Tibial nerve (tissue), 4 donors: ENCODE results near the gene FOSL2. TPM values are rescaled to one million over a fixed set of nuclear protein-coding genes. Genes with fewer than 3 reads are reported as not detected.

ENCODE experiments used
- DNase-seq, 2 donors: peaks; one replicate each; pipeline ENCODE4 v3.0.0-alpha.2; 2019; ENCODE audit warnings: low spot score in 2 of 2
- H3K27ac ChIP-seq, 4 donors: fragments of 200-600 bp; sonication (generic) in 3 of 4; one replicate each; pipeline ENCODE4 v1.5.1; 2017 to 2019; ENCODE audit warnings: mild to moderate bottlenecking in 1 of 4
- H3K27me3 ChIP-seq, 2 donors: fragments of 200-600 bp; sonication (generic) in 1 of 2; one replicate each; pipeline versions ENCODE4 v1.5.1 to v1.6.0; 2017 to 2019
- H3K36me3 ChIP-seq, 3 donors: fragments of 200-600 bp; sonication (generic); one replicate each; pipeline ENCODE4 v1.5.1; 2018 to 2019
- H3K4me1 ChIP-seq, 4 donors: fragments of 200-600 bp; sonication (generic) in 3 of 4; one replicate each; pipeline ENCODE4 v1.5.1; 2017 to 2019
- H3K4me3 ChIP-seq, 4 donors: fragments of 200-600 bp; sonication (generic) in 3 of 4; one replicate each; pipeline ENCODE4 v1.5.1; 2017 to 2019; ENCODE audit warnings: mild to moderate bottlenecking in 1 of 4, moderate library complexity in 1 of 4
- H3K9me3 ChIP-seq, 4 donors: fragments of 200-600 bp; sonication (generic) in 3 of 4; one replicate each; pipeline ENCODE4 v1.5.1; 2017 to 2019
- CTCF ChIP-seq, 5 experiments: fragments of 200-600 bp in 3 of 5; fragments of 450-650 bp in 2 of 5; sonication (generic) in 3 of 5; IDR thresholded peaks; one replicate each; pipeline ENCODE4 v1.5.1; 2016 to 2019; ENCODE audit warnings: antibody characterized with exemption in 5 of 5, mild to moderate bottlenecking in 3 of 5, moderate library complexity in 2 of 5
- EP300 ChIP-seq, 2 donors: sonication (generic); formaldehyde crosslinking; IDR thresholded peaks; one replicate each; pipeline ENCODE4 v1.6.1; 2017; ENCODE audit warnings: antibody characterized with exemption in 2 of 2, mild to moderate bottlenecking in 1 of 2
- POLR2A ChIP-seq, 2 donors: fragments of 450-650 bp; IDR thresholded peaks; one replicate each; pipeline ENCODE4 v1.6.1; 2017; ENCODE audit warnings: antibody characterized with exemption in 2 of 2, mild to moderate bottlenecking in 2 of 2, moderate library complexity in 2 of 2
- WGBS, 2 donors: methylation state at CpG; one replicate each; pipeline ENCODE4 v1.1.5; 2018; 5-methylcytosine and 5-hydroxymethylcytosine counted together
- total RNA-seq, 4 donors: library from RNA; depleted of rRNA; stranded (reverse); fragments of >200 nt; gene quantifications; one replicate each; pipeline ENCODE4 v1.1.0, GENCODE V29; 2016

FOSL2 gene
- total RNA-seq, 4 donors from 2014 or later, result 141 to 207 (median 190) TPM

GRCh38 chr2:28399956-28400355 is 7.3 kb downstream of the FOSL2 start:
- peaks cover 0 to 37% (median 10%) of the 10 kb centered on the region in 3 donors for H3K36me3 ChIP-seq
- no peak for DNase-seq
- no peaks in the 10 kb centered on the region for H3K9me3 ChIP-seq
- no peak overlapping the region for H3K4me3 ChIP-seq
- WGBS, 2 donors, result 42 to 43% methylated on average over 6 of the region's 6 CpGs
- peak overlapping the region in 3 of 4 donors; percentile 99 to 100 (median 99) for H3K27ac ChIP-seq
- no peaks in the 10 kb centered on the region for H3K27me3 ChIP-seq
- H3K4me1 ChIP-seq, result peaks cover 0 to 81% (median 59%) of the 10 kb centered on the region in 4 donors
- TF ChIP-seq POLR2A (IDR thresholded peaks at IDR 0.05) (no peak), EP300 (IDR thresholded peaks at IDR 0.05) (no peak), CTCF (IDR thresholded peaks at IDR 0.05) (no peak)

GRCh38 chr2:28400419-28400818 is 7.8 kb downstream of the FOSL2 start:
- no peaks in the 10 kb centered on the region for H3K9me3 ChIP-seq
- H3K4me1 ChIP-seq, result peaks cover 0 to 86% (median 59%) of the 10 kb centered on the region in 4 donors
- no peak overlapping the region for H3K4me3 ChIP-seq
- H3K27me3 ChIP-seq, result no peaks in the 10 kb centered on the region
- TF ChIP-seq EP300 (IDR thresholded peaks at IDR 0.05) (no peak), CTCF (IDR thresholded peaks at IDR 0.05) (no peak), POLR2A (IDR thresholded peaks at IDR 0.05) (no peak)
- H3K27ac ChIP-seq, result peak overlapping the region in 2 of 4 donors; percentile 99
- peaks cover 0 to 42% (median 11%) of the 10 kb centered on the region in 3 donors for H3K36me3 ChIP-seq
- no peak for DNase-seq
- WGBS, 2 donors, result 43 to 53% methylated on average over 8 of the region's 8 CpGs

GRCh38 chr2:28400921-28401320 is 8.3 kb downstream of the FOSL2 start:
- Histone ChIP-seq H3K4me1 (peaks cover 0 to 90% (median 59%) of the 10 kb centered on the region in 4 donors), H3K27ac (peak overlapping the region in 2 of 4 donors; percentile 1 to 99), H3K4me3 (no peak overlapping the region), H3K27me3 (no peaks in the 10 kb centered on the region), H3K9me3 (no peaks in the 10 kb centered on the region), H3K36me3 (peaks cover 0 to 47% (median 11%) of the 10 kb centered on the region in 3 donors)
- WGBS, 2 donors, result 93 to 96% methylated on average over 1 of the region's 1 CpG
- DNase-seq, result no peak
- TF ChIP-seq CTCF (IDR thresholded peaks at IDR 0.05), result no peak
- no peak for TF ChIP-seq POLR2A (IDR thresholded peaks at IDR 0.05)
- no peak for TF ChIP-seq EP300 (IDR thresholded peaks at IDR 0.05)

GRCh38 chr2:28401411-28401810 is 8.8 kb downstream of the FOSL2 start:
- H3K27ac ChIP-seq, result peak overlapping the region in 1 of 4 donors; percentile 99
- no peaks in the 10 kb centered on the region for H3K9me3 ChIP-seq
- no peak overlapping the region for H3K4me3 ChIP-seq
- no peak for DNase-seq
- no peaks in the 10 kb centered on the region for H3K27me3 ChIP-seq
- no peak for TF ChIP-seq CTCF (IDR thresholded peaks at IDR 0.05)
- peak in 1 of 2 donors; percentile 10 for TF ChIP-seq EP300 (IDR thresholded peaks at IDR 0.05)
- H3K36me3 ChIP-seq, result peaks cover 0 to 52% (median 11%) of the 10 kb centered on the region in 3 donors
- 60 to 64% methylated on average over 4 of the region's 4 CpGs for WGBS, 2 donors
- H3K4me1 ChIP-seq, result peaks cover 0 to 94% (median 61%) of the 10 kb centered on the region in 4 donors

- WGBS, 2 donors, result 86 to 87% methylated on average over 5 to 6 of the region's 6 CpGs
- H3K9me3 ChIP-seq, result no peaks in the 10 kb centered on the region
- peaks cover 0 to 99% (median 66%) of the 10 kb centered on the region in 4 donors for H3K4me1 ChIP-seq
- H3K27ac ChIP-seq, result no peak overlapping the region
- no peak for TF ChIP-seq POLR2A (IDR thresholded peaks at IDR 0.05)
- peak in 1 of 2 donors; percentile 38 for TF ChIP-seq EP300 (IDR thresholded peaks at IDR 0.05)
- TF ChIP-seq CTCF (IDR thresholded peaks at IDR 0.05), result no peak
- DNase-seq, result no peak
- H3K36me3 ChIP-seq, result peaks cover under 1 to 58% (median 18%) of the 10 kb centered on the region in 3 donors
- no peaks in the 10 kb centered on the region for H3K27me3 ChIP-seq
- H3K4me3 ChIP-seq, result no peak overlapping the region
Observed at GRCh38 chr2:28401948-28402550, 9.4 kb downstream of the FOSL2 start.
